WTC11 (cell line): ENCODE results near the gene IQCE. TPM values are rescaled to one million over a fixed set of nuclear protein-coding genes. Genes with fewer than 3 reads are reported as not detected.
A peak's percentile ranks its signal among the peaks of the same experiment; 100 is the strongest.

Experiments
- ATAC-seq: fragments of 200-7000 bp; cut with Tn5 transposase; 2 replicates; pipeline ENCODE4 v1.10.0; 2021; ENCODE audit warnings: mild to moderate bottlenecking, moderate library complexity
- CTCF ChIA-PET: fragments of 300-600 bp; sonication (Branson Sonifier 250); formaldehyde crosslinking; loops from one replicate; lab custom pipeline; 2021; ENCODE audit warnings: antibody characterized with exemption; lab: Charles Lee
- POLR2A ChIA-PET: fragments of 350-600 bp; sonication (Branson Sonifier 250); formaldehyde crosslinking; loops from one replicate; lab custom pipeline; 2021; ENCODE audit warnings: antibody characterized with exemption; lab: Charles Lee
- DNase-seq: peaks from one replicate; pipeline ENCODE4 v3.0.0; 2021; ENCODE audit warnings: low spot score
- H3K27ac Mint-ChIP-seq: 2 replicates; pipeline ENCODE4 v1.8.0; 2021; ENCODE audit warnings: mixed read lengths
- H3K27me3 Mint-ChIP-seq: 2 replicates; pipeline ENCODE4 v1.8.0; 2021; ENCODE audit warnings: low read depth, mild to moderate bottlenecking, moderate library complexity, mixed read lengths
- H3K36me3 Mint-ChIP-seq: 2 replicates; pipeline ENCODE4 v1.8.0; 2021; ENCODE audit warnings: mixed read lengths
- H3K4me1 Mint-ChIP-seq: 2 replicates; pipeline ENCODE4 v1.8.0; 2022; ENCODE audit warnings: mixed read lengths
- H3K4me3 Mint-ChIP-seq: 2 replicates; pipeline ENCODE4 v1.8.0; 2021; ENCODE audit warnings: mild to moderate bottlenecking, moderate library complexity, mixed read lengths
- H3K9me3 Mint-ChIP-seq: 2 replicates; pipeline ENCODE4 v1.8.0; 2021; ENCODE audit warnings: mixed read lengths
- ELF4 ChIP-seq: sonication (generic); formaldehyde crosslinking; IDR thresholded peaks from 2 replicates; pipeline ENCODE4 v1.8.1; 2022; ENCODE audit warnings: low read depth, mild to moderate bottlenecking, moderate library complexity, missing genetic modification reagents
- ZBTB21 ChIP-seq: sonication (generic); formaldehyde crosslinking; IDR thresholded peaks from 2 replicates; pipeline ENCODE4 v1.8.1; 2023; ENCODE audit warnings: mild to moderate bottlenecking, missing genetic modification reagents, borderline replicate concordance
- total RNA-seq: library from RNA; stranded (reverse); gene quantifications from 3 replicates; pipeline ENCODE4 v1.2.3, GENCODE V29; 2021
- TF ChIP-seq, protein P1 (sequence below): sonication (generic); formaldehyde crosslinking; IDR thresholded peaks from 2 replicates; pipeline ENCODE4 v1.8.0; 2022; ENCODE audit warnings: missing genetic modification reagents
- TF ChIP-seq, protein P2 (sequence below): sonication (generic); formaldehyde crosslinking; IDR thresholded peaks from 2 replicates; pipeline ENCODE4 v1.8.1; 2022; ENCODE audit warnings: mild to moderate bottlenecking, missing genetic modification reagents, moderate library complexity, borderline replicate concordance
- TF ChIP-seq, protein P3 (sequence below): sonication (generic); formaldehyde crosslinking; IDR thresholded peaks from 2 replicates; pipeline ENCODE4 v1.8.0; 2023; ENCODE audit warnings: missing genetic modification reagents, mild to moderate bottlenecking, borderline replicate concordance
- TF ChIP-seq, protein P4 (sequence below): fragments of 250-450 bp; sonication (Bioruptor Pico); IDR thresholded peaks from 2 replicates; pipeline ENCODE4 v1.8.0; 2021; ENCODE audit warnings: mild to moderate bottlenecking
- TF ChIP-seq, protein P5 (sequence below): fragments of 250-450 bp; sonication (Bioruptor Pico); conservative IDR thresholded peaks from 2 replicates; pipeline ENCODE4 v1.9.0; 2021; ENCODE audit warnings: mild to moderate bottlenecking
- TF ChIP-seq, protein P6 (sequence below): fragments of 200-600 bp; IDR thresholded peaks from 2 replicates; pipeline ENCODE4 v1.8.0; 2022; ENCODE audit warnings: antibody characterized with exemption

The IQCE gene
- total RNA-seq, 1 experiment from 2014 or later: 4.4 TPM

DNA sequence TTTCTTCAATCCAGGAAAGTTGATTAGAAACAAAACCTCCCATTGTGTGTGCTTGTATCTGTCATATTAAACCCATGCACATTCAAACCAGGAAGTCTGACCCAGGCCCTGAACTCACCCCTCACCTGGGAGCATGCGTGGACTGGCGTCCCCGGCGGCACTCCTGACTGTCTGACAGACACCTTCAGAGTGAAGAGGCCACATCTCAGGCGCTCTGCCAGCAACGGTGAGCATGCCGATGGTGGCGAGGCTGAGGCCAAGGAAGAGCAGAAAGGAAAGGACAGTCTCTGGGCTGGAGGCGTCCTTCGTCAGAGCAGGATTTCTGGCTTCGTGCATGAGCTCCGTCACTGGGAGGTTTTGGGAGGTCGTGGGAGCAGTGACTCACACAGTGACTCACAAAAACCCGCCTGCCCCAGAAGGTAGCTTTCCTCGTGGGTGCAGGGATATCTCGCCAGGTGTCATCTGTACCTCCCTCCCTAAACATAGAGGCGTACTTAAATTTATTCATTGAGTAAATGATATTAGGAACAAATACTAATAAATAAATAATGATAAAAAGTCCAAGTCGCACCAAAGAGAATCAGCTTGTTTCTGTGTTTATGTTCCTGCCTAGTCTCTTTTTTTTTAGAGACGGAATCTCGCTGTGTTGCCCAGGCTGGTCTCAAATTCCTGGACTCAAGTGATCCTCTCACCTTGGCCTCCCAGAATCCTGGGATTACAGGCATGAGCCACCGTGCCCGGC lies 13.5 kb downstream of the IQCE start:
- TF ChIP-seq ELF4 (CRISPR knock-in tag): no peak
- TF ChIP-seq, protein P1, sequence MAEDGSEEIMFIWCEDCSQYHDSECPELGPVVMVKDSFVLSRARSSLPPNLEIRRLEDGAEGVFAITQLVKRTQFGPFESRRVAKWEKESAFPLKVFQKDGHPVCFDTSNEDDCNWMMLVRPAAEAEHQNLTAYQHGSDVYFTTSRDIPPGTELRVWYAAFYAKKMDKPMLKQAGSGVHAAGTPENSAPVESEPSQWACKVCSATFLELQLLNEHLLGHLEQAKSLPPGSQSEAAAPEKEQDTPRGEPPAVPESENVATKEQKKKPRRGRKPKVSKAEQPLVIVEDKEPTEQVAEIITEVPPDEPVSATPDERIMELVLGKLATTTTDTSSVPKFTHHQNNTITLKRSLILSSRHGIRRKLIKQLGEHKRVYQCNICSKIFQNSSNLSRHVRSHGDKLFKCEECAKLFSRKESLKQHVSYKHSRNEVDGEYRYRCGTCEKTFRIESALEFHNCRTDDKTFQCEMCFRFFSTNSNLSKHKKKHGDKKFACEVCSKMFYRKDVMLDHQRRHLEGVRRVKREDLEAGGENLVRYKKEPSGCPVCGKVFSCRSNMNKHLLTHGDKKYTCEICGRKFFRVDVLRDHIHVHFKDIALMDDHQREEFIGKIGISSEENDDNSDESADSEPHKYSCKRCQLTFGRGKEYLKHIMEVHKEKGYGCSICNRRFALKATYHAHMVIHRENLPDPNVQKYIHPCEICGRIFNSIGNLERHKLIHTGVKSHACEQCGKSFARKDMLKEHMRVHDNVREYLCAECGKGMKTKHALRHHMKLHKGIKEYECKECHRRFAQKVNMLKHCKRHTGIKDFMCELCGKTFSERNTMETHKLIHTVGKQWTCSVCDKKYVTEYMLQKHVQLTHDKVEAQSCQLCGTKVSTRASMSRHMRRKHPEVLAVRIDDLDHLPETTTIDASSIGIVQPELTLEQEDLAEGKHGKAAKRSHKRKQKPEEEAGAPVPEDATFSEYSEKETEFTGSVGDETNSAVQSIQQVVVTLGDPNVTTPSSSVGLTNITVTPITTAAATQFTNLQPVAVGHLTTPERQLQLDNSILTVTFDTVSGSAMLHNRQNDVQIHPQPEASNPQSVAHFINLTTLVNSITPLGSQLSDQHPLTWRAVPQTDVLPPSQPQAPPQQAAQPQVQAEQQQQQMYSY (CRISPR knock-in tag): no peak
- TF ChIP-seq, protein P2, sequence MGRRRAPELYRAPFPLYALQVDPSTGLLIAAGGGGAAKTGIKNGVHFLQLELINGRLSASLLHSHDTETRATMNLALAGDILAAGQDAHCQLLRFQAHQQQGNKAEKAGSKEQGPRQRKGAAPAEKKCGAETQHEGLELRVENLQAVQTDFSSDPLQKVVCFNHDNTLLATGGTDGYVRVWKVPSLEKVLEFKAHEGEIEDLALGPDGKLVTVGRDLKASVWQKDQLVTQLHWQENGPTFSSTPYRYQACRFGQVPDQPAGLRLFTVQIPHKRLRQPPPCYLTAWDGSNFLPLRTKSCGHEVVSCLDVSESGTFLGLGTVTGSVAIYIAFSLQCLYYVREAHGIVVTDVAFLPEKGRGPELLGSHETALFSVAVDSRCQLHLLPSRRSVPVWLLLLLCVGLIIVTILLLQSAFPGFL (CRISPR knock-in tag): no peak
- ATAC-seq (no peak), DNase-seq (no peak)
- ChIA-PET POLR2A (no interaction called here), CTCF (interaction anchor here (1.2 kb wide), 1 partner anchor 138 kb away, joined by 4 read pairs; no protein-coding TSS in a partner anchor)
- Mint-ChIP-seq H3K4me1 (peaks cover 3% of the 10 kb centered on the region; the same call in 1 of the 2 replicates), H3K27ac (no peak overlapping the region), H3K9me3 (no peaks in the 10 kb centered on the region), H3K36me3 (no peaks in the 10 kb centered on the region), H3K4me3 (no peak overlapping the region), H3K27me3 (no peaks in the 10 kb centered on the region)

DNA sequence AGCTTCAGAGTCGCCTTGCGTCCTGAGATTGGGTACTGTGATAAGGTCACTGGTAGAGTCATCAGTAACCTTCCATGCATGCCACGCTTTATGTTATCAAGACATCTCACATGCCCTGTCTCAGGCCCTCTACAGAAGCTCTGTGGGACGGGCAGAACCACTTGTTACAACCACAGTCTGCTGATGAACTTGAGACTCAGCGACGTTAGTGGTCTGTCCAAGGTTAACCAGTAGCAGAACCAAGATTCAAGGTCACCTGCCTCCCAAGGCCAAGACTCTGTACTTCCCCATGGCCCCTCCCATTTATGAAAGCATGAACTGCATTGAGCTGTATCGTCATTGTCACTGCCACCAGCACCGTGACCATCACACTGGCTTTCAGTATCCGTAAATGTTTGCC lies 15.0 kb downstream of the IQCE start:
- TF ChIP-seq, protein P3, sequence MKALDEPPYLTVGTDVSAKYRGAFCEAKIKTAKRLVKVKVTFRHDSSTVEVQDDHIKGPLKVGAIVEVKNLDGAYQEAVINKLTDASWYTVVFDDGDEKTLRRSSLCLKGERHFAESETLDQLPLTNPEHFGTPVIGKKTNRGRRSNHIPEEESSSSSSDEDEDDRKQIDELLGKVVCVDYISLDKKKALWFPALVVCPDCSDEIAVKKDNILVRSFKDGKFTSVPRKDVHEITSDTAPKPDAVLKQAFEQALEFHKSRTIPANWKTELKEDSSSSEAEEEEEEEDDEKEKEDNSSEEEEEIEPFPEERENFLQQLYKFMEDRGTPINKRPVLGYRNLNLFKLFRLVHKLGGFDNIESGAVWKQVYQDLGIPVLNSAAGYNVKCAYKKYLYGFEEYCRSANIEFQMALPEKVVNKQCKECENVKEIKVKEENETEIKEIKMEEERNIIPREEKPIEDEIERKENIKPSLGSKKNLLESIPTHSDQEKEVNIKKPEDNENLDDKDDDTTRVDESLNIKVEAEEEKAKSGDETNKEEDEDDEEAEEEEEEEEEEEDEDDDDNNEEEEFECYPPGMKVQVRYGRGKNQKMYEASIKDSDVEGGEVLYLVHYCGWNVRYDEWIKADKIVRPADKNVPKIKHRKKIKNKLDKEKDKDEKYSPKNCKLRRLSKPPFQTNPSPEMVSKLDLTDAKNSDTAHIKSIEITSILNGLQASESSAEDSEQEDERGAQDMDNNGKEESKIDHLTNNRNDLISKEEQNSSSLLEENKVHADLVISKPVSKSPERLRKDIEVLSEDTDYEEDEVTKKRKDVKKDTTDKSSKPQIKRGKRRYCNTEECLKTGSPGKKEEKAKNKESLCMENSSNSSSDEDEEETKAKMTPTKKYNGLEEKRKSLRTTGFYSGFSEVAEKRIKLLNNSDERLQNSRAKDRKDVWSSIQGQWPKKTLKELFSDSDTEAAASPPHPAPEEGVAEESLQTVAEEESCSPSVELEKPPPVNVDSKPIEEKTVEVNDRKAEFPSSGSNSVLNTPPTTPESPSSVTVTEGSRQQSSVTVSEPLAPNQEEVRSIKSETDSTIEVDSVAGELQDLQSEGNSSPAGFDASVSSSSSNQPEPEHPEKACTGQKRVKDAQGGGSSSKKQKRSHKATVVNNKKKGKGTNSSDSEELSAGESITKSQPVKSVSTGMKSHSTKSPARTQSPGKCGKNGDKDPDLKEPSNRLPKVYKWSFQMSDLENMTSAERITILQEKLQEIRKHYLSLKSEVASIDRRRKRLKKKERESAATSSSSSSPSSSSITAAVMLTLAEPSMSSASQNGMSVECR (CRISPR knock-in tag): no peak
- TF ChIP-seq, protein P4, sequence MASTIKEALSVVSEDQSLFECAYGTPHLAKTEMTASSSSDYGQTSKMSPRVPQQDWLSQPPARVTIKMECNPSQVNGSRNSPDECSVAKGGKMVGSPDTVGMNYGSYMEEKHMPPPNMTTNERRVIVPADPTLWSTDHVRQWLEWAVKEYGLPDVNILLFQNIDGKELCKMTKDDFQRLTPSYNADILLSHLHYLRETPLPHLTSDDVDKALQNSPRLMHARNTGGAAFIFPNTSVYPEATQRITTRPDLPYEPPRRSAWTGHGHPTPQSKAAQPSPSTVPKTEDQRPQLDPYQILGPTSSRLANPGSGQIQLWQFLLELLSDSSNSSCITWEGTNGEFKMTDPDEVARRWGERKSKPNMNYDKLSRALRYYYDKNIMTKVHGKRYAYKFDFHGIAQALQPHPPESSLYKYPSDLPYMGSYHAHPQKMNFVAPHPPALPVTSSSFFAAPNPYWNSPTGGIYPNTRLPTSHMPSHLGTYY: no peak
- TF ChIP-seq ZBTB21 (CRISPR knock-in tag): no peak
- Mint-ChIP-seq H3K27me3 (no peaks in the 10 kb centered on the region), H3K36me3 (no peaks in the 10 kb centered on the region), H3K4me1 (no peaks in the 10 kb centered on the region), H3K9me3 (no peaks in the 10 kb centered on the region), H3K4me3 (no peak overlapping the region), H3K27ac (no peak overlapping the region)
- DNase-seq (no peak), ATAC-seq (no peak)
- CTCF ChIA-PET: interaction anchor here (1.0 to 1.4 kb wide), 4 partner anchors 69 to 136 kb away, joined by 3 to 5 read pairs (median 4); no protein-coding TSS in a partner anchor
- POLR2A ChIA-PET: no interaction called here

DNA sequence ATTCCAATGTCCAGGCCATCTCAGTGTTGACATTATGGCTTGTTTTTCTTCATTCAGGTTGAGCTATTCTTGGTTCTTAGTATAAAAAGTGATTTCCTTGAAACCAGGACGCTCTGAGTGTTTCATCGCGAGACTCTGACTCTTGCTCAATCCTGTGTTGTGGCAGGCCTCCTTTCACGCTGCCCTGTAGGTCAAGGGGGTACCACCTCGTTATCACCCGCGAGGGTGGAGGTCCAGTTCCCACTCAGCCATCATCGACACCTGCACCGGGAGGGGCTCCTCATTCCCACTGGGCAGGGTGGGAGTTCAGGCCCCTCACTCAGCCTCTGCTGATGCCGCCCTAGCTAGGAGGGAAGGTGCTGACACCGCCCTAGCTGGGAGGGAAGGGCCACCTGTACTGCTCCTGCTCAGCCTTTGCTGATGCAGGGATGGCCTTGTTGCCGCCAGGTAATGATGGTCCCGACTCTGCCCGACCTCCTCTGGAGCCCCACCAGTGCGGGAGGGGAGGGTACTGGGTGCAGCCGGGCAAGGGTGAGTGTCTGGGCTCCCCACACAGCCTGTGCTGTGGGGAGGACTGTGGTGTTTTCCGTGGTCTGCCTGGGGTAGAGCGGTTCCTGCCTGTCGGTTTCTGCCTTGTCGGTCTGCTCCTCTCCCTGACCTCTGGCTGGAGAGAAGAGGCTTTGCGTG lies 16.4 kb downstream of the IQCE start:
- POLR2A ChIA-PET: interaction anchor here (0.9 kb wide), 1 partner anchor 12 kb away, joined by 3 read pairs; no protein-coding TSS in a partner anchor
- H3K4me3 Mint-ChIP-seq: no peak overlapping the region

More for the DNA sequence above, 16.4 kb downstream of the IQCE start:
- DNase-seq (no peak), ATAC-seq (no peak)
- Mint-ChIP-seq H3K27ac (peak overlapping the region; percentile 67; the same call in 1 of the 2 replicates), H3K27me3 (no peaks in the 10 kb centered on the region), H3K4me1 (no peaks in the 10 kb centered on the region), H3K9me3 (no peaks in the 10 kb centered on the region), H3K36me3 (no peaks in the 10 kb centered on the region)
- TF ChIP-seq, protein P5, sequence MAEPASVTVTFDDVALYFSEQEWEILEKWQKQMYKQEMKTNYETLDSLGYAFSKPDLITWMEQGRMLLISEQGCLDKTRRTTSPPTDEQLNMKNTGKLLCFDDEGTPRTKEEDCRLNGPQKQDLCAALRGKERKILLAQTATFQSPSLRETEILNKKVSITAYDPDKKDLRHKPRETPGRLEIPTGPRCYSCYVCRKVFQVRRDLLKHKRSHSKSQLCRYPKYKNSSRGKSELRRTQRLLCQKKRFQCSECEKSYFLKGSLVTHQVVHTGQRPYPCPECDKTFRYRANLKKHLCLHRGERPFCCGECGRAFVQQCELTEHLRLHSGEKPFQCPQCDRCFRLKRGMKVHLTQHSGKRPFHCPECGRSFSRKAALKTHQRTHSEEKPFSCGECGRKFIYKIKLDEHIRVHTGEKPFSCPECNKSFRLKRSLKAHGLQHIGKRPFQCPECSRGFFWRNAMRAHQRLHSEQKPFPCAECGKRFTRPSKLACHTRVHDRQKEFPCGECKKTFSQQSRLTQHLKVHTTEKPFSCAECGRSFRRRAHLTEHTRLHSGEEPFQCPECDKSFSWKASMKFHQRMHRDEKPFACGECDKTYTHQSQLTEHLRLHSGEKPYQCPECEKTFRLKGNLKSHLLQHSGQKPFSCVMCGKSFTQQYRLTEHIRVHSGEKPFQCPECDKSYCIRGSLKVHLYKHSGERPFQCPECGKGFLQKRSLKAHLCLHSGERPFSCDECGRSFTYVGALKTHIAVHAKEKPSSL (CRISPR knock-in tag): no peak
- TF ChIP-seq, protein P6, sequence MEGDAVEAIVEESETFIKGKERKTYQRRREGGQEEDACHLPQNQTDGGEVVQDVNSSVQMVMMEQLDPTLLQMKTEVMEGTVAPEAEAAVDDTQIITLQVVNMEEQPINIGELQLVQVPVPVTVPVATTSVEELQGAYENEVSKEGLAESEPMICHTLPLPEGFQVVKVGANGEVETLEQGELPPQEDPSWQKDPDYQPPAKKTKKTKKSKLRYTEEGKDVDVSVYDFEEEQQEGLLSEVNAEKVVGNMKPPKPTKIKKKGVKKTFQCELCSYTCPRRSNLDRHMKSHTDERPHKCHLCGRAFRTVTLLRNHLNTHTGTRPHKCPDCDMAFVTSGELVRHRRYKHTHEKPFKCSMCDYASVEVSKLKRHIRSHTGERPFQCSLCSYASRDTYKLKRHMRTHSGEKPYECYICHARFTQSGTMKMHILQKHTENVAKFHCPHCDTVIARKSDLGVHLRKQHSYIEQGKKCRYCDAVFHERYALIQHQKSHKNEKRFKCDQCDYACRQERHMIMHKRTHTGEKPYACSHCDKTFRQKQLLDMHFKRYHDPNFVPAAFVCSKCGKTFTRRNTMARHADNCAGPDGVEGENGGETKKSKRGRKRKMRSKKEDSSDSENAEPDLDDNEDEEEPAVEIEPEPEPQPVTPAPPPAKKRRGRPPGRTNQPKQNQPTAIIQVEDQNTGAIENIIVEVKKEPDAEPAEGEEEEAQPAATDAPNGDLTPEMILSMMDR: no peak
- CTCF ChIA-PET: interaction anchor here (1.2 to 1.9 kb wide), 4 partner anchors 8 to 144 kb away, joined by 3 to 8 read pairs (median 4); no protein-coding TSS in a partner anchor
